HUDEP-2 (cell line): ENCODE data around the gene GPR156.

Experiments used
- DNase-seq, 76 experiments: peaks; one replicate each; lab custom pipeline; 2025; ENCODE audit not compliant: unreplicated experiment in 76 of 76; lab: John Stamatoyannopoulos, UW

Gene GPR156

DNA sequence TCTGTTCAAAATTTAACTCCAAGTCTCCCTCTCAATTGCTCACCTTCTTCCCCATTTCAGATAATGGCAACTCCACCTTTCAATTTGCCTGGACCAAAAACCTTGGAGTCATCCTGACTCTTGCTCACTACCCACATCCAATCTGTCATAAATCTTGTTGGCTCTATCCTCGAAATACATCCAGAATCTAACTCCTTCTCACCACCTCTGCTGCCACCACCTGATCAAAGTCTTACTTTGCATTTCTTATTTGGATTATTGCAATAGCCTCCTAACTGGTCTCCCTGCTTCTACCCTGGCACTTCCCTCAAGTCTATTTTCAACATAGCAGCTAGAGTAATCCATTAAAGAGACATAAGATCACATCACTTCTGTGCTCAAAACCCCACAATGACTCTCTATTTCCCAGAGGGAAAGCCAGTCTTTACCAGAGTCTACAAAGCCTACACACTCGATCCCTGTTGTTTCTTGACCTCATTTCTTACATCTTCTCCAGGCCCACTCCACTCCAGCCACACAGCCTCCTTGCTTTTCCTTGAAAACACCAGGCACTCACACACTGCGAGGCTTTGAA lies 86.6 kb downstream of the GPR156 start:
- DNase-seq, result no peak

DNA sequence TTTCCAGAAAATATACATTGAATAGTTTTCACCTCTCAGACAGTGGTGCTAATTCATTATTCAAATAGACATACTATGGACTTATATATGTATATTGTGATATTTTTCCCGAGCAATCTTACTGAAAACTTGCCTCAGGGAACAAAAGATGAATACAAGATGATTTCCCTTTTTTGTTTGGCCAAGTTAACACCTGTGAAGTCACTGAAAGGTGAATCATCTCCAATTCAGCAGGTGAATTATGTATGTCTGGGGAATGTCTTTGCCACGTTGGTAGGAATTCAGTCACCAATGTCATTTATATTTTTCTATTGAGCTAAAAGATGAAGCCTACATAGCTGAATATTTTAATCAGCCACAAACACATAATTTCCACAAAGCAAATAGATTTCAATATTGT lies 88.2 kb downstream of the GPR156 start:
- no peak for DNase-seq

DNA sequence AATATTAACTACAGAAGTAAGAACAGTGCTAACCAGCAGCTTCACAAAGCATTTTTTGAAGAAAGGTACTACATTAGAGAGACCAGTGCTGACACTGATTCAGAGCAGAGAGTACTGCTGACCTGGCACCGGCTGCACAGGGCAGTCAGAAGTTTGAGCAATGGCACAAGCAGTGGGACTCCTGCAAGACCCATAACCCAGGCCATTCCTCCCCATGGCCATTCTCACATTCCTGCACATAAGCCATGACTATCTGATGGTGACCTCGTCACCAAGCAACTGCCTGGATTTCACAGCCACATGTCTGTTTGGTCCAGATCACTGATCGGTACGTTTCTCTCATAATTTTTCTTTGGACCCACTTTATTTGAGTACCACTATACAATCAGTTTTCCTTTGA lies 88.7 kb downstream of the GPR156 start:
- DNase-seq, result no peak

DNA sequence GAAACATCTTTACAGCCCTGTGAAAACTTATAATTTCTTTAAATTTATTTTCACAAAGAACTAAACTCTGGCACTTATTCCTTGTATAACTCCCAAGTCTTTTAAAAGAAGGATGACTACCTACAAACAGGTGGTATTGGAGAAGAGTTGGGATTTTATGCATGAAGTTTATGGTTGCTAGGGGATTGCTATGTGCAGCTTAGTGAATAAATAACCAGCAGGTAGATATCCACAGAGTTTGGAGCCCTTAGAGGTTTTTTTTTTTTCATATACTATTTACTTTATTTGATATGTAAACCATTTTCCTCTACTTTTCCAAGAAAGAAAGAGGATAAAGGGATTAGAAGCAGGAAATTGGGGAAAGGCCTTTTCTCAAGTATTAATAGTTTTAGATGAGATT lies 91.5 kb downstream of the GPR156 start:
- DNase-seq, result no peak

DNA sequence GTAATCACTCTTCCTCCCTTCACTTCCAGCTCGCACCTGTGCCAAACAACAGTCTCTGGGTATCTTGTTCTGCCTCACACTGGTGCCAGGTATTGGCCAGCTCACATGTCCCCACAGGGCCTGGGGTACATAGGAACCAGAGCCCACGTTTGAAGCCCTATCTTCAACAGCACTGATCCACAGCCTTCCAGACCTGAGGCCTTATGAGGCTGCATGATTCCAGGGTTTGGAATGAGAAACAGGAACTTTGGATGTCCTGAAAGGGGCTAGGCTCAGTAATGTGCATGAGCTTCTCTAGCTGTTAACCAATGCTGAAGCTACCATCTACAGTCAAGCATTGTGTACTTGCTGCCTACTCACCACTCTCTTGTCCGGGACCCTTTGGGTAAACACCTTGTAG lies 92.4 kb downstream of the GPR156 start:
- no peak for DNase-seq

DNA sequence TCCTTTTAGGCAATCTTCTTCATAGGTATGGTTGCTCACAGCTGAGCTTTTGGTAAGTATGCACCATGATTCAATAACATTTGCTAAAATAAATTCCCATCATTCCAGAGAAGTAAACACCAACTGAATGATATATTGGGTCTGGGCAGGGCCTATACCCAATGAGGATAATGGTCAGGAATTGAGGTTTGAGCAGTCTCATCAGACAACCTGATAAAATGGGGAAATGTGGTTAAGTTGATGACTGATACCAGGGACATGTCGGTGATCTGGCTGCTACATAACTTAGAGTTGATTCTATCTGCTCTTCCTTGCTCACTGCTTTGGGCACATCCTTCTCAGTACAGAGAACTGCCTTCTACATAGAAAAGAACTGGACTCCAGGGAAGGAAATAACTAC lies 92.9 kb downstream of the GPR156 start:
- DNase-seq, result no peak

DNA sequence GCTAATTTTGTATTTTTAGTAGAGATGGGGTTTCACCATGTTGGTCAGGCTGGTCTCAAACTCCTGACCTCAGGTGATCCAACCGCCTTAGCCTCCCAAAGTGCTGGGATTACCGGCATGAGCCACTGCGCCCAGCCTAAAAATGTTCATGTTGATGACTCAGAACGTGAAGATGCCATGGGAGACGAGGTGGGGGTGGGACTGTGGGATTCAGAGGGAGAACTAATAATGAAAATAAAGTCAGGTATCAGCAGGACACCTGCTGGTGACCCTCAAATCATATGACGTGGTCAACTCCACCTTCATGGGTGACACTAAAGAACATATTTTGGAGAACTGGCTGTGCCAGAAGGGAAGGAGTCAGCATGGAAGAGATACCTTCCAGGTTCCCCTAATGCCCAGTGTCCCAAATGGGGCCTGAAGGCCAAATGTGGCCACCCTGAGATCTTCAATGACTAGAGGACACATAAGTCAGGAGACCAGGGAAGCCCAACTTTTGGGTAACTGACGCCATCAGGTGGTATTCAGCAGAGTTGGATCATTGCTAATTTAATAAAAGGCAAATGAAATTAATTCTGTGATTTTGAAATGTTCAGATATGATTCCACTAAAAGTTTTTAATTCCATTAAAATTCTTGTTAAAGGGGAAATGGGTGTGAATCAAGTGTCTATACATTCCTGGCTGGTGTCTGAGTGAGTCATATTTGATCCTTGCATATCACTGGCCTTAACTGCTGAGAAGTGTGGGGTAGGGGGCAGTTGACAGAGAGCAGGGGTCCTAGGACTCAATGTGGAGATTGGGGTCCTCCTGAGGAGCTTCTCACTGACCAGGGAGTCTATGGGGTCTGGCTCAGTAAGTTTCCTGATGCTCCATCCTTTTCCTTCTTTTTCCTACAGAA lies 102.2 kb downstream of the GPR156 start:
- peak in 5 of 76 experiments; percentile 1 to 15 (median 3) for DNase-seq

DNA sequence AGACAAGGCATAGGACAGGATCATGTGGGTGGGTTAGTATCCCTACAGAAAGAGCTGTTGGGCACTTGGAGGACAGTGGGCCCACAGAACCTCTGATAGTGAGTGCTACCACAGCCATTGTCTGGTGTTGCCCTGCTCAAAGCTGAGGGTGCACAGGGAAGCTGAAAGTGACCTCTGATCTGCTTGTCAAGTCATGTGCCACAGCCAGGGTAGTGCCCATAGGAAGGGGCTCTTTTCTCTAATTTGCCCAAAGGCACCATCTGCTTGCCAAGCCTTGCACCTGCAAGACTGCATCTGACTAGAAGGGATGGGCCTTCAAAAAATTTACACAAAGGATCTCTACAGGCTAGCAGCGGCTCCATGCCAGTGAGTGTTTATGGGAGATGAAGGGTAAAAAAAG lies 103.4 kb downstream of the GPR156 start:
- DNase-seq, result no peak

DNA sequence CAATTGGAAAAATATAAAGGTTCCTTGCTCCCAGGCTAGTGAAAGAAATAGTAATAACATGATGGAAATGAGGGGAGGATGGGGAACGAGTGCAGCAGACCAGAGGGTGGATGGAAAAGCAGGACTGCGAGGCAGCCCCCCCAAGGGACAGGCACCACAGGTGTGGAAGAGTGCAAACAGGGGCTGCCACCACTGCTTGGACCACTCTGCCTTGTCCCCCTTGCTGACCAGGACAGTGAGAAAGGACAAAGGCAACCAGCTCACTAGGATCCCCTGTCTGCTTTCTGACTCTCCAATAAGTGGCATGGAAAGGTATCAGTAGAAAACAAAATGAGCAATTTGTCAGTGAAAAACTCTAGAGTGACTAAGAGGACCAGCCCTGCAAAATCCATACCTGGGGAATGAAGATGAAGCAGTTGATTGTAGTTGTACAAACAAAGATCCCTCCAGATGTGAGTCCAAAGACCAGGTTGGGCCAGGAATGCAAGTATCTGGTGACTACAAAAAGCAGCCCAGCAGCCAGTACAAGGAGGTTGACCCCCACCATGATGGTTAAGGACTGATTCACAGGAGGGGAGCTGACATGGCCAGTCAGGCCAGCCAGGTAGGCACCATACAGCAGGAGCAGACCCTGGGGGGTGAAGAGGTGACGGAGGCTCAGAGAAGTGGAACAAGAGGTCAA lies 104.2 kb downstream of the GPR156 start:
- no peak for DNase-seq

DNA sequence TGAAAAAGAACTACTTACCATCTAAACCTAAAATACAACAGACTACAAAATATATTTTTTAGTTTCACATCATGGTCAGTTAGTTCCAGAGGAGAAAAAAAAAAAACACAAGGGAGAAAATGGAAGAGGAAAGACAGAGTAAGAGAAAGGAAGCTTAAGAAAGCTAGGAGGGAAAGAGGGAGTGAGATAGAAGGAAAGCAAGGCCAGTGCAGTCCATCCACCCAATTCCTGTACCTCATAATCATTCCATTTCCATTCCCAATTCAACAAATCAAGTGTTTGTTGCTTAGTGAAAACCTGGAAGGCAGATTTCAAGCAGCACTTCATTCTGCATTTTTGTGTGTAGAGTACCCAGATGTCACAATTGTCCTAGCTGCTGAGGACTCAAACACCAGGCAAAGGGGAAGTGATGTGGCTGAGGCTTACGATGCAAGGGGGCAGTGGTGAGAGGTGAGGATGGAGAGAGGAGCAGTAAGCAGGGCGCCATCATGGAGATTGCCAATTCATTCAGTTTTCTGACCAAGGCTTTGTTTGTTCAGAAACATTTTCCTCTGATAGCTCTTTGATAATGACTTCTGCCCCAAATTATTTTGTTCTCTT lies 107.2 kb downstream of the GPR156 start:
- no peak for DNase-seq

DNA sequence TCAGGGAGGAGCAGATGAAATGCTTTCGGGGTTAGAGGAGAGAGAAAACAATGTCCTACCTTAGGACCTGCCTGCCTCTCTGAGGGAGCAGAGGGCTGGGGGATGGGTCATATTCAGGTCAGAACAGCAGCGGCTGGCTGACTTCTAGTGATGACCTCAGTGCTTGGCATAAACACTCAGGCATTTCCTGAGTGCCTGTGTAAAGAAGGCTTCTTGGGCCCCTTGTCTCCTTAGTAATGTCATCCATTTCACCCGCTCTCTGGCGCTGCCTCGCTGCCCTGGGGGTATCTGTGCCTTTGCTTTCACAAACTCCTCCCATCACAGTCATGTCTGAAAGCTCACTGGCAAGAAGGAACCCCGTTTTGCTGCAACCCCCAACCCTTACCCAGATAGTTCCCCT lies 107.9 kb downstream of the GPR156 start:
- no peak for DNase-seq

DNA sequence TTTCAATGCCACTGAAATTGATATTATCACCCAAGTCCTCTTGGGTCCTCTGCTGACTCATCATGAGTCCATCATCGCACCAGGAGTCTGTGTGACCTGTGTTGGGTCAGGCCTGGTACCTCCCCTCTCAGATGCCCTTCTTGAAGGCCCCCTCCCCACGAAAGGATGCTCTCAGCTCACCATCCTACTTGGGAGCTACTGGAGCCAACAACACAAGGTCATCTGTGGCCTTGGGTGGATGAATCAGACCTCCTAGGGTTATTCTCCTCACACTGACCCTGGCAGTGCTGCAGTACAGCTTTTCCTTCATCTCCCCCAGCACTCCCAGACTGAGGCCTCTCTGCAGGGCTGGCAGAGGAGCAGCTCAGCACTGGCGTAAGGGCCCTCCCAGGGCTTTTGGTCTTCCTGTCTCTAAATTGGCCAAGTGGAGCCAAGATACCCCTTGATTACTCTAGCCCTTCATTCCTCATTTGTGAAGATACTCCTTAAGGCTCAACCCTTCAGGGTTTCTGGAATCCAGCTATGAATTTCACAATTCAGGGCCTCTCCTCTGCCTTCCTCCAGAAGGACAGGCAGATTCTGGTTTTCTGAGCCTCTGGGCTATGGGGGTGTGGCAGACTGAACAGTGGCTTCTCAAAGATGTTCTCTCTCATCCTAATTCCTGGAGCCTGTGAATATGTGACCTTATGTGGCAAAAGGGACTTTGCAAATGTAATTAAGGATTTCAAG lies 110.0 kb downstream of the GPR156 start:
- DNase-seq, result no peak

DNA sequence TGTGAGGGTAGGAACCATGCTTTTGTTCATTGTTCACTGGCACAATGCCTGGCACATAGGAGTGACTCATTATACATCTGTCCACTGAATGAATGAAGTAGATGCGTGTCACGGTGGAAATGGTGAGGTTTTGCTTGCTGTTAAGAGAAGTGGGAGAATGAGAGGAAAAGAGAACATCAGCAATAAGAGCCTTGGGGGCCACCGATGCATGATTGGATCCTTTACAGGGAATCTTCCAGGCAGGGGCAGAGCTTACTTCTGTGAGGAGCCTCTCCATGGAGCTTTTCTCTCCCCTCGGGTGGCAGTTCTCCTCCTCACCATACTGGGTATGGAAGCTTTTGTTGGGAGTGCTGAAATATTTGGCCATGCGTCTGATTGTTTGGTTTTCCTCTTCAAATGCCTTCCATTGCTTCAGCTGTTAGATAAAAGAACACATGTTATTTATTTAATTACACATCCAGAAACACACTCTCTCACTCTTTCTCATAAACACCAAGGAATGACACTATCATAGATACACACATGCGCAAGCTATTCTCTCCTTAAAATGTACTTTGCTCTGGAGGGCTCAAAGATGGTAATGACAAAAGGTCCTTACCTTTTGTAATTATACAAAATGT lies 111.9 kb downstream of the GPR156 start:
- no peak for DNase-seq

DNA sequence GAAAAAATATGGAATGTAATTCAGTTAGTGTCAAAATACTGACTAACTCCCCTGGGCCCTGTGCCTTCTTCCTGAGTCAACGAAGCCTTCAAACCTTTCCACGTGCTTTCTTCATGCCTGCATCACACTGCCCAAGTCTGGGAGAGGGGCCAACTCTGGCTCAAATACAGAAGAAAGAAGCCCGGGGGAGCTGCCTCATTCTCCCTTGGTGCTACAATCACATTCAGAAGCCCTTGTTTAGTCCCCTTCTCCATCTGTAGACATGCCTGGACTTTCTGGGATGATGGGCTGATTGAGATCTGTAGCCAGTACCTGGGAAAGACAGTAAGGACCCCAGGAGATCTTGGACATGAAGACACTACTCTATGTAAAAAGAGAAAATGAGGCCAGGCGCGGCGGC lies 113.0 kb downstream of the GPR156 start:
- no peak for DNase-seq

DNA sequence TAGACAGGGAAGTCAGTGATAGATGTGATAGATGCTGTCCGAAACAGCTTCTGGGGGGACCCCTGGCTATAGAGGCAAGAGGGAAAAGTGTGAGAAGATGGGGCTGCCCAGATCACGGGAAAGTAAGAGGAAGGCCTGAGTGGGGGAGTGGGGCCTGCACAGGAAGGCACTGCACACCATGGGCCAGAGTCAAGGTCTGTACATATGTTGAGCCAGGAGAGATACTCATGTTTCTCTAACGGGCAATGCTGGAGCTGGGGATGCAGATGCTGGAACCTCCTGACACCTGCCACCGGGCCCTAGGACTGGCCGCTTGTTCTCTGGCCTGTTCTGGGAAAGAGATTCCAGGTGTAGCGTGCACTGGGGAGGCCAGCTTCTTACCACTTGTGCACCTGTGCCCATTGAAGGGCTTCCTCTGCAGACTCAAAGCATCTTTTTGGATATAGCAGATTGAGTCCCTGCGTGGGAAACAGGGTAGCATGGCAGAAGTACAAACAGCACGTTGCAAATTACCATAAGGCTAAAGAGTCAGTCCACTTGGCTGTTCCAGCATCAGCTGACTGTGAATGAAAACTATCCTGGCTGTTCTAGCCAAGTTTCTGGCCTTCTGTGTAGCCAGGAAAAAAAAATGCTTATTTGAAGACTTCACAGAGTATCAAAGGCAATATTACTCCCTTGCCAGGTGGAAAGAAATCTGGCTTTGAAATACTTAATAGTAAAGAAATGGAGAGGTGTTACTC lies 113.7 kb downstream of the GPR156 start:
- no peak for DNase-seq

DNA sequence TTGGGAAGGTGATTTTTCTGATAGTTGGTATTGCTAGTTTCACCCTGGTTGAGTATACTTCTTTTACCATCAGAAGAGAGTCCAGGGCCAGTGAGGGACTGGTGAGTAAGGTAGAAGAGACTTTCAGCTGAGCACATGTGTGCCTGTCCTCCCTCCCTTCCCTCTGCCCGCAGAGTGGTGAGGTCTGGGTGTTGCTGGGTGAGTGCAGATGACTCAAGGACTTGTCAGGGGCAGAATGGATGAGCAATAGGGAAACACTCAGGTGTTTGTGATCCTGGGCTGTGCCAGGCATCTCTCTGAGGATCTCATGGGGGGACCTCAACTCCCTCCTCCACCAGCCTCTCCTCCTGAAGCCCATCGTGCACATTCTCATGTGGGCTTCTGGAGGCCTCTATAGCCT lies 114.8 kb downstream of the GPR156 start:
- no peak for DNase-seq

DNA sequence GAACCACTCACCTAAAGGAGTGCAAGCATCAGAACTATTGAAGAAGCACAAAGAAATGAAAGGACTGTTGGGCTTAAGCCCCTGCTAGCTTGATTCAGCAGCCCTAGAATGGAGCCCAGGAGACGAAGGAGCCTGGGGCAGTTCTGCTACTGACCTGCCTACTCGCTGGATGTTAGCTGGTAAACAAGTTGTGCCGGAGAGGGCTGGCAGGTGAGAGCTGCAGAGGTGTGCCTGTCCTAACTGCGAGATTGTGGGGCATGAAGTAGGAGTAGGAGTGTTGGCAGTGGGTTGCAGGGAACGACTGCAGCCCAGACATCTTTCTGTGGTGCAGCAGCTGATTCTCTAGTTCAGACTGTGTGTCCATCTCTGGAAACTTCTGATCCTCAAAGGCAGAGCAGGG lies 115.6 kb downstream of the GPR156 start:
- no peak for DNase-seq

DNA sequence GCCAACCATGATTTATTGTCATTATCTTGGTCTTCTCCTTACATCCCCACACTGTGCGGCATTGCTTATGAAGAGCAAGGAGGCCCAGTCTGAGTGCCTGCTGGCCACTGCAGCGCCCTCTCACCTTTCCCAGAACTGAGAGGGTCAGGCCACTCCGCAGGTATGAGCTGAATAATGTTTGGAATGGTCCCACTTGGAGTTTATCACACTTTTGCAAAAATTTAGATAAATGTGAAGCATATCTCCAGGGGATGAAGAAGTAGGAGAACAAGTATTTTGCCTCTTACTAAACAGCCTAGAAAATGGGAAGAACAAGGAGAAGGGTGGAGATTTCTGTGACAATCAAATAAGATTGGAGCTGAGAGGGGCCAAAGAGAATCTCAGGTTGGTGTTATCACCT lies 116.4 kb downstream of the GPR156 start:
- DNase-seq, result no peak

DNA sequence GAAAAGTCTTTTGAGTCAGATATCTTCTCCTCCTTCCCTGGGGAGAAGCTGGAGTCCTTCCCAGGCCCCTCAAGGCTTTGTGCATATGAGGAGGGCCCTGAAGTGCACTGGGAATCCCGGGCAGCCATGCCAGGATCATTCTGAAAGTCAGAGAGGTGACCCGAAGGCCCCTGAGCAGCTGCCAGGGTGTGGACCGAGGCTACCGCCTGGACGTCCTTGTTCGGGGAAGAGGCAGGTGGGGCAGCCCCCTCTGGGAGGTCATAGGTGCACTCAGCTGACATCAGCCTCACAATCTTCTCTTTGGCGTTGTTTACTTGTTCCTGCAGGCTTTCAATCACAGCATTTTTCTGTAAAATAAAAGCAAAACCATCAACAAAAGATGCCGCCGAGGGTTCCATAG lies 117.0 kb downstream of the GPR156 start:
- DNase-seq, result no peak

DNA sequence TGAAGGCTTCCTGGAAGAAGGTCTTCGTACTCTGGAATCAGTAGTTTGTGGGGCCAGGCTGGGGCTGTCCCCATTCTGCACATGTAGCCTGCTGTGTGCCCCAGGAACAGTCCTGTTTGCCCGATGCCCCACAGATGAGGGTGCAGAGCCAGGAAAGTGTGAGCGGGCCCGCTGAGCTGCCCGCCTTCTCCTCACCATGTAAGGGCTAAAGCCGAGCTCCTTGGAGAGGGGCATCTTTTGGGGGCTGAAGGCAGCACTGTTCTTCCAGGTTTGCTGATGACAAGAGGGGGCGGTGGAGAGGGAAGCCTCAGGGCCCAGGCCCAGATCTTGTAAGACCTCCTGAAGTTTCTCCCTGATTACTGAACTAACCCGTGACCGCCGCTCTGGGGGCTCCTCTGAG lies 117.5 kb downstream of the GPR156 start:
- DNase-seq, result no peak
